SJSA1 (cell line): Measurements from ENCODE around the gene ZYG11A. TPM values are rescaled to one million over a fixed set of nuclear protein-coding genes. Genes with fewer than 3 reads are reported as not detected.
"Not testable (repeated sequence)": the region's sequence is repeated elsewhere in the genome, so short reads cannot be mapped to it uniquely, and the experiment has no call there.

Experiments used
- DNase-seq, 2 experiments: peaks; one replicate each; pipeline ENCODE4 v3.0.0-alpha.2; 2015 to 2020; ENCODE audit warnings: low spot score in 2 of 2, low read depth in 1 of 2
- H3K27ac ChIP-seq: fragments of 250-450 bp; sonication (Bioruptor Pico); 2 replicates; pipeline ENCODE4 v1.5.1; 2020; ENCODE audit warnings: mild to moderate bottlenecking, moderate library complexity
- H3K27me3 ChIP-seq: fragments of 250-450 bp; sonication (Bioruptor Pico); replicated peaks from 2 replicates; pipeline ENCODE4 v1.5.1; 2020; ENCODE audit warnings: mild to moderate bottlenecking, moderate library complexity
- H3K36me3 ChIP-seq: fragments of 250-450 bp; sonication (Bioruptor Pico); 2 replicates; pipeline ENCODE4 v1.5.1; 2020; ENCODE audit warnings: mild to moderate bottlenecking
- H3K4me1 ChIP-seq: fragments of 250-450 bp; sonication (Bioruptor Pico); replicated peaks from 2 replicates; pipeline ENCODE4 v1.6.1; 2021; ENCODE audit warnings: mild to moderate bottlenecking
- H3K4me3 ChIP-seq: fragments of 250-450 bp; sonication (Bioruptor Pico); 2 replicates; pipeline ENCODE4 v1.5.1; 2020; ENCODE audit warnings: mild to moderate bottlenecking
- H3K9me3 ChIP-seq: fragments of 250-450 bp; sonication (Bioruptor Pico); replicated peaks from 2 replicates; pipeline ENCODE4 v1.5.1; 2020; ENCODE audit warnings: mild to moderate bottlenecking
- total RNA-seq: library from RNA; depleted of rRNA; stranded (reverse); fragments of >200 nt; shearing (Covaris generic); gene quantifications from 2 replicates; pipeline ENCODE4 v1.2.3, GENCODE V29; 2014

The ZYG11A gene
- total RNA-seq, 1 experiment from 2014 or later, result 2.1 TPM

- no peak for DNase-seq
- Histone ChIP-seq H3K36me3 (no peaks in the 10 kb centered on the region), H3K27me3 (no peaks in the 10 kb centered on the region), H3K4me3 (no peak overlapping the region), H3K4me1 (no peaks in the 10 kb centered on the region), H3K27ac (no peak overlapping the region), H3K9me3 (no peaks in the 10 kb centered on the region)
Observed at GRCh38 chr1:52852854-52853253, 10.3 kb downstream of the ZYG11A start.

GRCh38 chr1:52855584-52855983 is 13.0 kb downstream of the ZYG11A start:
- H3K9me3 ChIP-seq, result no peaks in the 10 kb centered on the region
- DNase-seq, result no peak
- H3K27ac ChIP-seq, result no peak overlapping the region
- no peaks in the 10 kb centered on the region for H3K4me1 ChIP-seq
- H3K36me3 ChIP-seq, result no peaks in the 10 kb centered on the region
- no peaks in the 10 kb centered on the region for H3K27me3 ChIP-seq
- no peak overlapping the region for H3K4me3 ChIP-seq

- H3K4me3 ChIP-seq, result no peak overlapping the region
- no peaks in the 10 kb centered on the region for H3K9me3 ChIP-seq
- H3K27ac ChIP-seq, result no peak overlapping the region
- H3K36me3 ChIP-seq, result no peaks in the 10 kb centered on the region
- H3K4me1 ChIP-seq, result no peaks in the 10 kb centered on the region
- H3K27me3 ChIP-seq, result no peaks in the 10 kb centered on the region
- no peak for DNase-seq
Observed at GRCh38 chr1:52856026-52856425, 13.5 kb downstream of the ZYG11A start.

GRCh38 chr1:52857443-52857842 is 14.9 kb downstream of the ZYG11A start:
- no peak overlapping the region for H3K27ac ChIP-seq
- H3K4me1 ChIP-seq, result no peaks in the 10 kb centered on the region
- no peaks in the 10 kb centered on the region for H3K36me3 ChIP-seq
- H3K9me3 ChIP-seq, result no peaks in the 10 kb centered on the region
- no peaks in the 10 kb centered on the region for H3K27me3 ChIP-seq
- no peak overlapping the region for H3K4me3 ChIP-seq
- DNase-seq, result no peak

GRCh38 chr1:52862666-52863458 is 20.3 kb downstream of the ZYG11A start:
- H3K4me1 ChIP-seq, result no peaks in the 10 kb centered on the region
- no peak overlapping the region for H3K27ac ChIP-seq
- no peaks in the 10 kb centered on the region for H3K36me3 ChIP-seq
- H3K4me3 ChIP-seq, result no peak overlapping the region
- no peaks in the 10 kb centered on the region for H3K27me3 ChIP-seq
- H3K9me3 ChIP-seq, result no peaks in the 10 kb centered on the region
- DNase-seq, result no peak

- H3K9me3 ChIP-seq, result no peaks in the 10 kb centered on the region
- DNase-seq, result no peak
- no peak overlapping the region for H3K4me3 ChIP-seq
- no peaks in the 10 kb centered on the region for H3K36me3 ChIP-seq
- no peaks in the 10 kb centered on the region for H3K27me3 ChIP-seq
- H3K27ac ChIP-seq, result no peak overlapping the region
- H3K4me1 ChIP-seq, result no peaks in the 10 kb centered on the region
Observed at GRCh38 chr1:52867087-52867863, 24.7 kb downstream of the ZYG11A start.

- H3K27me3 ChIP-seq, H3K4me3 ChIP-seq, H3K9me3 ChIP-seq, H3K4me1 ChIP-seq, DNase-seq, H3K36me3 ChIP-seq, H3K27ac ChIP-seq: not testable (repeated sequence)
Observed at GRCh38 chr1:52869727-52870126, 27.2 kb downstream of the ZYG11A start.

GRCh38 chr1:52876843-52877242 is 34.3 kb downstream of the ZYG11A start:
- H3K27me3 ChIP-seq, result no peaks in the 10 kb centered on the region
- no peak overlapping the region for H3K27ac ChIP-seq
- no peaks in the 10 kb centered on the region for H3K9me3 ChIP-seq
- H3K4me3 ChIP-seq, result no peak overlapping the region
- no peaks in the 10 kb centered on the region for H3K4me1 ChIP-seq
- DNase-seq, result no peak
- no peaks in the 10 kb centered on the region for H3K36me3 ChIP-seq

- no peak for DNase-seq
- Histone ChIP-seq H3K36me3 (no peaks in the 10 kb centered on the region), H3K4me1 (no peaks in the 10 kb centered on the region), H3K27ac (no peak overlapping the region), H3K27me3 (no peaks in the 10 kb centered on the region), H3K9me3 (no peaks in the 10 kb centered on the region), H3K4me3 (no peak overlapping the region)
Observed at GRCh38 chr1:52877554-52877953, 35.0 kb downstream of the ZYG11A start.

GRCh38 chr1:52880206-52880605 is 37.6 kb downstream of the ZYG11A start:
- H3K36me3 ChIP-seq, result no peaks in the 10 kb centered on the region
- DNase-seq, result no peak
- no peak overlapping the region for H3K27ac ChIP-seq
- no peaks in the 10 kb centered on the region for H3K4me1 ChIP-seq
- no peaks in the 10 kb centered on the region for H3K27me3 ChIP-seq
- no peak overlapping the region for H3K4me3 ChIP-seq
- no peaks in the 10 kb centered on the region for H3K9me3 ChIP-seq

GRCh38 chr1:52887483-52887882 is 44.9 kb downstream of the ZYG11A start:
- DNase-seq, result no peak
- no peaks in the 10 kb centered on the region for H3K9me3 ChIP-seq
- H3K27me3 ChIP-seq, result no peaks in the 10 kb centered on the region
- no peak overlapping the region for H3K4me3 ChIP-seq
- no peaks in the 10 kb centered on the region for H3K4me1 ChIP-seq
- no peaks in the 10 kb centered on the region for H3K36me3 ChIP-seq
- H3K27ac ChIP-seq, result no peak overlapping the region

GRCh38 chr1:52892424-52893215 is 50.1 kb downstream of the ZYG11A start:
- no peaks in the 10 kb centered on the region for H3K27me3 ChIP-seq
- no peak for DNase-seq

GRCh38 chr1:52899445-52899894 is 56.9 kb downstream of the ZYG11A start:
- H3K36me3 ChIP-seq, result no peaks in the 10 kb centered on the region
- peaks cover under 1% of the 10 kb centered on the region; the same call in 1 of the 2 replicates for H3K4me1 ChIP-seq
- no peak overlapping the region for H3K27ac ChIP-seq
- H3K9me3 ChIP-seq, result no peaks in the 10 kb centered on the region
- DNase-seq, result no peak
- H3K4me3 ChIP-seq, result no peak overlapping the region
- no peaks in the 10 kb centered on the region for H3K27me3 ChIP-seq

More at GRCh38 chr1:52892424-52893215, 50.1 kb downstream of the ZYG11A start:
- Histone ChIP-seq H3K36me3 (no peaks in the 10 kb centered on the region), H3K27ac (no peak overlapping the region), H3K9me3 (no peaks in the 10 kb centered on the region), H3K4me1 (no peaks in the 10 kb centered on the region), H3K4me3 (no peak overlapping the region)
